IPS-11a (cell line): ENCODE results near the gene PCBD1.
"Not testable (repeated sequence)": the region's sequence is repeated elsewhere in the genome, so short reads cannot be mapped to it uniquely, and the experiment has no call there.

Experiments used
- H3K4me3 ChIP-seq: one replicate; pipeline ENCODE4 v1.5.1; 2013; ENCODE audit warnings: low read depth, low read length, control low read depth

The PCBD1 gene

GRCh38 chr10:70887804-70888800, at the start of gene PCBD1:
PCBD1 (minus strand) TSS chr10:70888565; CDS start chr10:70888533, 32 bp downstream.
- peak within 1 kb of the TSS; percentile 55 for H3K4me3 ChIP-seq

GRCh38 chr10:70937661-70938060, 49.3 kb upstream of the PCBD1 start:
- H3K4me3 ChIP-seq: no peak overlapping the region

GRCh38 chr10:70936111-70936510, 47.7 kb upstream of the PCBD1 start:
- no peak overlapping the region for H3K4me3 ChIP-seq

GRCh38 chr10:70935631-70936030, 47.3 kb upstream of the PCBD1 start:
- H3K4me3 ChIP-seq: no peak overlapping the region

GRCh38 chr10:70935125-70935625, 46.8 kb upstream of the PCBD1 start:
- H3K4me3 ChIP-seq: no peak overlapping the region

DNA sequence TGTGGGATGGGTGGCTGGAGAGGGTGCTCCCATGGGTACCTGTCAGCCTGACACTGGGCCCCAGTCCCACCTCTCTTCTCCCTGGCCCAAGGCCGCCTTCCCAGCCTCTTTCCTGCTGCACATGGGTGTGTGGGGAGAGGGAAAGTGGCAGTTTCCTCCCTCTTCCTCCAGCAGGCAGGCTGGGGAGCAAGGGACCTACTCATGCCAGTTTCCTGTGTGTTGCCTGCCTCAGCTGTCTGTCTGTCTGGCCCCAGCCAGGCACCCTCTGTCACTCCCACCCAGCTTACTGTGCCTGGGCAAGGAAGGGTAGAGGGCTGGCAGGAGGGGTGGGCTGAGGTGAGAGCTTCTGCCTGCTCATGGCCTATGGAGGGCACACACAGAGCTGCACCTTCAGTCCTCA, 46.3 kb upstream of the PCBD1 start:
- no peak overlapping the region for H3K4me3 ChIP-seq

GRCh38 chr10:70932392-70933196, 44.2 kb upstream of the PCBD1 start:
- H3K4me3 ChIP-seq: no peak overlapping the region

GRCh38 chr10:70931168-70931815, 42.9 kb upstream of the PCBD1 start:
- H3K4me3 ChIP-seq: no peak overlapping the region

DNA sequence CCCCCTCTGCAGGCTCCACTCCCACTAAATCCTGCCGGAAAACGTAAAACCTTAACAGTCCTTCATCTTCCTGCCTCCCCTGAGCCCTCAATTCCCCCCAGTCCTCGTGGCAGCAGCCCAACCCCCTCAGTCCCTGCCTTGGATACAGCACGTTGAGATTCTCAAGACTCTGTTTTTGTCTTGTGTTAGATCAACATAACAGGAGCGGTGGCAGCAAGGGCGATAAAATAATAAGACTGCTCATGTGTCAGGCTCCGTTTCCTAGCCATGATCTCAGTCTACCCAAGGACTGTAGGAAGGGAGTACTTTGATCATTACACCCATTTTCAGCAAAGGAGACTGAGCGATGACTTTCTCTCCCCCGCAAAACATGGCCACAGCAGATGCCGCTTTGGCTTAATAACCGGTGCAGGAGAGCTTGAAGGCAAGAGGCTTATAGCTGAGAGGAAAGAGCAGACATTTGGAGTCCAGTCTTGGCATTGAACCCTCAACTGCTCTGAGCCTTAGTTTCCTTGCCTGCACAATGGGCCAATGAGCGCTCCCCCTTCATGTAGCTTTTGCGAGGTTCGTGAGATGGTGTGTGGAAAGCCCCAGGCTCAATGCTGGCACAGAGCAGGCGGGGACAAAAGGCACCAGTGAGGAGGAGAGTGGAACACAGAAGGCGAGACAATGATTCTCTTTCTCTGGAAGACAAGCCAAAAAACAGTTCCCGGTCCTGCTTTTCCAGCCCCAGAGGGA, 42.1 kb upstream of the PCBD1 start:
- no peak overlapping the region for H3K4me3 ChIP-seq

DNA sequence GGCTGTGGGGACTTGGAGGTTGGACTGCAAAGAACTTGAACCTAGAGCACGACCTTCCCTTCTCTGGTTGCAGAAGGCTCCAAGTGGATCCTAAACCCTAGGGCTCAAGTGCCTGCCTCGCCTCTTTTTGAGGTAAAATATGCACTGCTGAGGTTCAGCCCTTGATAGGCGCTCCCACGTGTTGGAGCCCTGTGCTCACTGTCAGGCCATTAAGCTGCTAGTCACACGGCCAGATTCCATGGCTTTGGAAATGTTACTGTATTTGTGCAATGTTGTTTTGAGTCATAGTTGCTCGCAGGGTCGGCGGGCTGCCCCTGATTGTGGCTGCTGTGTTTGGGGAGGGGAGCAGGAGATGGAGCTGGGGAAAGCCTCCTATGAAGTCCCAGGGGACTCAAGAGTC, 39.8 kb upstream of the PCBD1 start:
- H3K4me3 ChIP-seq: no peak overlapping the region

DNA sequence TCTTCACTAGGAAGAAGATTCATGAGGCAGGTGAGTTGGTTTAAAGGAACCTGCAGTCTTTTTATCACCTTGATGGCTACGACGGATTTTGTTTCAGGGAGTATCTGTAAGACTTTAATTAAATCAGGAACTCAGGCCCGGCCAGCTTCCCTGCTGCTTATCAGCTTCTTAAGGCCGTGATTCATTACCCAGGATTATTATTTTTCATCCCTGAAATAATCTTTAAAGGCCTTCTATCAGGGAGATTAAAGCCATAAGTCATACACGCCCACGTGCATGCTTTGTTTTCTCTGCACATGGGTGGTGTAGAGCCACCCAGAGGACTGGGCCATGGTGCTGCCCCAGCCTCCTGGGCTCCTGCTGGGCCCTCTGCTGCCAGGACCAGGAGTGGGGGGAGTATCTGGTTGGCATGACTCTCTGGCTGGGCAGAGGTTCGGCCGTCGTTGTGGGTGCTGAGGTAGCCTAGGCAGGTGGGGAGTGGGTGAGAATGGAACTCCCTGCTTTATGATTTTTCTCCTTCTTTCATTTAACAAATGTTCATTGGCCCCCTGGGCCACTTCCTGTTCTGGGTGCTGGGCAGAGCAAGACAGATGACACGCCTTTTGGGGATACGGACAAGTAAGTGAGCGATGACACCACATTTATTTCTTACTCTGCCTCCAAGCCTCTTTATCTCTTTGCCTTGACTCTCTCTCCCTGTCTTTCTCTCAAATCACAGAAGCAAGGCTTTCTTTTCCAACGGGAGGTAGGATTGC, 39.0 kb upstream of the PCBD1 start:
- H3K4me3 ChIP-seq: no peak overlapping the region

- H3K4me3 ChIP-seq: no peak overlapping the region
Measured at GRCh38 chr10:70926226-70927000, 38.0 kb upstream of the PCBD1 start.

GRCh38 chr10:70925377-70926225, 37.2 kb upstream of the PCBD1 start:
- H3K4me3 ChIP-seq: no peak overlapping the region

- no peak overlapping the region for H3K4me3 ChIP-seq
Measured at GRCh38 chr10:70923696-70924095, 35.3 kb upstream of the PCBD1 start.

DNA sequence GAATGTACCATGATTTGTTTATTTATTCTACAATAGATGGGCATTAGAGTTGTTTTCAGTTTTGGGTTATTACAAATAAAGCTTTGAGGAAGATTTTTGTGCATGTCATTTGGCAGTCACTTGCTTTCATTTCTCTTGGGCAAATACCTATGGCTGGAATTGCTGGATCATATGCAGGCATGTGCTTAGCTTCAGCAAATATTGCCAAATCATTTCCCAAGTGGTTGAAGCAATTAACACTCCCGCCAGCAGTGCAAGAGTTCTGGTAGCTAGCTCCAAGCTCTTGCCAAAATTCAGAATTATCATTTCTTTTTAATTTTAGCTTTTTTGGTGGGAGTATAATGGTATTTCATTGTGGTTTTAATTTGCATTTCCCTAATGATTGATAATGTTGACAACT, 32.9 kb upstream of the PCBD1 start:
- H3K4me3 ChIP-seq: no peak overlapping the region

GRCh38 chr10:70920519-70920918, 32.2 kb upstream of the PCBD1 start:
- H3K4me3 ChIP-seq: no peak overlapping the region

- not testable (repeated sequence) for H3K4me3 ChIP-seq
Measured at GRCh38 chr10:70919906-70920305, 31.5 kb upstream of the PCBD1 start.
